Heart left ventricle (tissue), 16 donors: Measurements from ENCODE around the gene TSPYL2. TPM values are rescaled to one million over a fixed set of nuclear protein-coding genes. Genes with fewer than 3 reads are reported as not detected.

ENCODE experiments used
- ATAC-seq, 4 donors: fragments of 200-7000 bp; cut with Tn5 transposase; one replicate each; pipeline ENCODE4 v1.9.1; 2020 to 2022; ENCODE audit warnings: moderate library complexity in 4 of 4, mild to moderate bottlenecking in 3 of 4, moderate number of reproducible peaks in 1 of 4
- DNase-seq, 5 donors: peaks; one replicate each; pipeline ENCODE4 v3.0.0-alpha.2; 2020
- H3K27ac ChIP-seq, 12 donors: fragments of 200-600 bp; sonication (generic) in 4 of 12; one replicate each; pipeline versions ENCODE4 v1.5.0 to v1.8.0; 2016 to 2022; ENCODE audit warnings: mild to moderate bottlenecking in 2 of 12
- H3K27me3 ChIP-seq, 9 donors: fragments of 200-600 bp; sonication (generic) in 2 of 9; one replicate each; pipeline versions ENCODE4 v1.5.1 to v1.8.0; 2016 to 2022; ENCODE audit warnings: mild to moderate bottlenecking in 3 of 9
- H3K36me3 ChIP-seq, 9 donors: fragments of 200-600 bp; sonication (generic) in 2 of 9; one replicate each; pipeline versions ENCODE4 v1.5.0 to v1.8.0; 2018 to 2022; ENCODE audit warnings: mild to moderate bottlenecking in 2 of 9
- H3K4me1 ChIP-seq, 12 donors: fragments of 200-600 bp; sonication (generic) in 4 of 12; one replicate each; pipeline versions ENCODE4 v1.5.0 to v1.8.0; 2016 to 2022; ENCODE audit warnings: mild to moderate bottlenecking in 3 of 12
- H3K4me3 ChIP-seq, 12 donors: fragments of 200-600 bp; sonication (generic) in 4 of 12; one replicate each; pipeline versions ENCODE4 v1.5.0 to v1.8.0; 2017 to 2022; ENCODE audit warnings: mild to moderate bottlenecking in 9 of 12, moderate library complexity in 4 of 12
- H3K9me3 ChIP-seq, 12 donors: fragments of 200-600 bp; sonication (generic) in 4 of 12; one replicate each; pipeline versions ENCODE4 v1.5.0 to v1.8.0; 2016 to 2022; ENCODE audit warnings: mild to moderate bottlenecking in 1 of 12
- POLR2A ChIP-seq, 2 donors: fragments of 450-650 bp; IDR thresholded peaks; one replicate each; pipeline ENCODE4 v1.6.1; 2017; ENCODE audit warnings: antibody characterized with exemption in 2 of 2, mild to moderate bottlenecking in 2 of 2, moderate library complexity in 2 of 2
- WGBS, 4 donors: extraction: QIAGEN DNeasy Blood & Tissue Kit in 2 of 4; methylation state at CpG; one replicate each; pipeline versions ENCODE4 v1.1.5 to v1.1.7; 2013 to 2018; 5-methylcytosine and 5-hydroxymethylcytosine counted together
- intact Hi-C, 10 donors: fragments of 100-400 bp; cut with DNase I; formaldehyde crosslinking; loops; one replicate each; pipeline versions ENCODE4 v1.11.1 to v1.14.2; 2022
- polyA plus RNA-seq, 2 donors: library from polyadenylated mRNA; stranded (reverse); fragments of 200-250 nt; gene quantifications; one replicate each; pipeline ENCODE4 v1.2.3, GENCODE V29; 2013
- total RNA-seq, 9 donors: library from RNA; depleted of rRNA in 2 of 9; stranded (reverse); fragments of >200 nt in 2 of 9; fragmentation: NEBNext Ultra II Directional in 3 of 9; extraction: Animal tissue kit (Norgen Biotek cat#: 25700) in 3 of 9; gene quantifications; one replicate each; pipeline versions ENCODE4 v1.1.0 to v1.2.4, GENCODE V29; 2016 to 2023
- TF ChIP-seq, protein P1 (sequence below), 12 donors: fragments of 200-600 bp; sonication (generic) in 4 of 12; IDR thresholded peaks; one replicate each; pipeline versions ENCODE4 v1.5.0 to v1.8.0; 2018 to 2022; ENCODE audit warnings: antibody characterized with exemption in 12 of 12, mild to moderate bottlenecking in 5 of 12
- donor health status: ischemic (EF 13 %, LVEDD 7.1; RV severe dilation, severe dysfunction).
- donor health status: healthy with polysubstance abuse.
- donor health status: DM: no; HTN: yes; CAD: no.
- donor health status: DM: no; HTN: no; CAD: no.
- donor health status: ischemic (EF 25% LVEDD 6.9; RV normal size, moderate dysfunction).
- donor health status: ischemic (EF 25% LVEDD 5.7; RV mildly dilated, moderate dysfunction).
- donor health status: healthy.
- donor health status: DM: yes; HTN: yes; CAD: no.
- donor health status: ischemic (EF 35%, LVEDD 5.7; RV mildly dilated, moderate dysfunction).
- donor health status: nonischemic (EF 11% LVEDD 7.7; RV severe dilation, severe dysfunction).
- donor health status: DM: yes; HTN: yes; CAD: no.
- donor health status: PGD.
- donor health status: ischemic (EF 29% LVEDD 5.4; RV normal size, mild dysfunction).
- donor health status: nonischemic (EF 23%, LVEDD 6.1; RV moderate dilation, normal function).

The TSPYL2 gene
- total and polyA plus RNA-seq, 11 donors: 17.7 to 167 (median 29.4) TPM

- intact Hi-C loops: no loop called here
- ATAC-seq (no peak), DNase-seq (peak in 1 of 5 donors; percentile 32)
- 19 to 47% (median 30%) methylated on average over 1 of the region's 1 CpG for WGBS, 4 donors
- no peak overlapping the region for H3K27ac ChIP-seq
- H3K4me3 ChIP-seq: no peak overlapping the region
- H3K27me3 ChIP-seq: peaks cover 0 to 3% (median 0%) of the 10 kb centered on the region in 9 donors
- no peaks in the 10 kb centered on the region for H3K36me3 ChIP-seq
- H3K9me3 ChIP-seq: no peaks in the 10 kb centered on the region
- TF ChIP-seq, protein P1, sequence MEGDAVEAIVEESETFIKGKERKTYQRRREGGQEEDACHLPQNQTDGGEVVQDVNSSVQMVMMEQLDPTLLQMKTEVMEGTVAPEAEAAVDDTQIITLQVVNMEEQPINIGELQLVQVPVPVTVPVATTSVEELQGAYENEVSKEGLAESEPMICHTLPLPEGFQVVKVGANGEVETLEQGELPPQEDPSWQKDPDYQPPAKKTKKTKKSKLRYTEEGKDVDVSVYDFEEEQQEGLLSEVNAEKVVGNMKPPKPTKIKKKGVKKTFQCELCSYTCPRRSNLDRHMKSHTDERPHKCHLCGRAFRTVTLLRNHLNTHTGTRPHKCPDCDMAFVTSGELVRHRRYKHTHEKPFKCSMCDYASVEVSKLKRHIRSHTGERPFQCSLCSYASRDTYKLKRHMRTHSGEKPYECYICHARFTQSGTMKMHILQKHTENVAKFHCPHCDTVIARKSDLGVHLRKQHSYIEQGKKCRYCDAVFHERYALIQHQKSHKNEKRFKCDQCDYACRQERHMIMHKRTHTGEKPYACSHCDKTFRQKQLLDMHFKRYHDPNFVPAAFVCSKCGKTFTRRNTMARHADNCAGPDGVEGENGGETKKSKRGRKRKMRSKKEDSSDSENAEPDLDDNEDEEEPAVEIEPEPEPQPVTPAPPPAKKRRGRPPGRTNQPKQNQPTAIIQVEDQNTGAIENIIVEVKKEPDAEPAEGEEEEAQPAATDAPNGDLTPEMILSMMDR (IDR thresholded peaks at IDR 0.05): no peak
- no peak for TF ChIP-seq POLR2A (IDR thresholded peaks at IDR 0.05)
- H3K4me1 ChIP-seq: peaks cover 0 to 4% (median 0%) of the 10 kb centered on the region in 12 donors
These were observed 39.8 kb downstream of the TSPYL2 start for GRCh38 chrX:53122013-53122412.

GRCh38 chrX:53125506-53125905 is 43.3 kb downstream of the TSPYL2 start:
- H3K36me3 ChIP-seq: no peaks in the 10 kb centered on the region
- no peak for TF ChIP-seq POLR2A (IDR thresholded peaks at IDR 0.05)
- TF ChIP-seq, protein P1 (IDR thresholded peaks at IDR 0.05): no peak
- H3K9me3 ChIP-seq: no peaks in the 10 kb centered on the region
- no peak overlapping the region for H3K4me3 ChIP-seq
- H3K4me1 ChIP-seq: peaks cover 0 to 4% (median 0%) of the 10 kb centered on the region in 12 donors
- DNase-seq: no peak
- no peak overlapping the region for H3K27ac ChIP-seq
- no peak for ATAC-seq
- H3K27me3 ChIP-seq: peaks cover 0 to 6% (median 0%) of the 10 kb centered on the region in 9 donors
- intact Hi-C loops: no loop called here

GRCh38 chrX:53126377-53126776 is 44.2 kb downstream of the TSPYL2 start:
- H3K4me3 ChIP-seq: no peak overlapping the region
- ATAC-seq (no peak), DNase-seq (no peak)
- no peaks in the 10 kb centered on the region for H3K9me3 ChIP-seq
- TF ChIP-seq, protein P1 (IDR thresholded peaks at IDR 0.05): no peak
- TF ChIP-seq POLR2A (IDR thresholded peaks at IDR 0.05): no peak
- H3K4me1 ChIP-seq: peaks cover 0 to 4% (median 0%) of the 10 kb centered on the region in 12 donors
- H3K27me3 ChIP-seq: peaks cover 0 to 7% (median 0%) of the 10 kb centered on the region in 9 donors
- no peak overlapping the region for H3K27ac ChIP-seq
- WGBS, 4 donors: 90 to 100% (median 97%) methylated on average over 2 of the region's 2 CpGs
- intact Hi-C loops: no loop called here
- H3K36me3 ChIP-seq: peaks cover 0 to 7% (median 0%) of the 10 kb centered on the region in 9 donors

- H3K4me3 ChIP-seq: no peak overlapping the region
- H3K4me1 ChIP-seq: no peaks in the 10 kb centered on the region
- intact Hi-C loops: no loop called here
- no peaks in the 10 kb centered on the region for H3K9me3 ChIP-seq
- TF ChIP-seq POLR2A (IDR thresholded peaks at IDR 0.05): no peak
- TF ChIP-seq, protein P1 (IDR thresholded peaks at IDR 0.05): no peak
- DNase-seq (no peak), ATAC-seq (no peak)
- H3K27ac ChIP-seq: no peak overlapping the region
- WGBS, 4 donors: 70 to 83% (median 82%) methylated on average over 3 of the region's 3 CpGs
- peaks cover 0 to 8% (median 0%) of the 10 kb centered on the region in 9 donors for H3K36me3 ChIP-seq
- peaks cover 0 to 7% (median 0%) of the 10 kb centered on the region in 9 donors for H3K27me3 ChIP-seq
These were observed 46.1 kb downstream of the TSPYL2 start for GRCh38 chrX:53128097-53128749.
